Islet precursor cell (in vitro differentiated cells): ENCODE data around the gene CLSTN1.
"Not testable (repeated sequence)": the region's sequence is repeated elsewhere in the genome, so short reads cannot be mapped to it uniquely, and the experiment has no call there.

Experiments
- DNase-seq: peaks from one replicate; pipeline ENCODE4 v3.0.0-alpha.2; 2018

The CLSTN1 gene

GRCh38 chr1:9825093-9826074 lies 1.6 kb upstream of the CLSTN1 start:
- DNase-seq = peak; percentile 98

- no peak for DNase-seq
These were observed 931 bp upstream of the CLSTN1 start for GRCh38 chr1:9824702-9825089.

GRCh38 chr1:9823693-9823942 lies 147 bp downstream of the CLSTN1 start:
- DNase-seq = no peak

- DNase-seq = no peak
These were observed 670 bp downstream of the CLSTN1 start for GRCh38 chr1:9822897-9823692.

- DNase-seq = no peak
These were observed 1.3 kb downstream of the CLSTN1 start for GRCh38 chr1:9822490-9822889.

GRCh38 chr1:9821710-9822109 lies 2.1 kb downstream of the CLSTN1 start:
- no peak for DNase-seq

GRCh38 chr1:9820521-9820920 lies 3.2 kb downstream of the CLSTN1 start:
- DNase-seq = no peak

- DNase-seq = no peak
These were observed 6.0 kb downstream of the CLSTN1 start for GRCh38 chr1:9817734-9818133.

GRCh38 chr1:9816199-9816598 lies 7.6 kb downstream of the CLSTN1 start:
- DNase-seq = no peak

GRCh38 chr1:9815150-9815549 lies 8.6 kb downstream of the CLSTN1 start:
- DNase-seq = no peak

GRCh38 chr1:9814619-9815018 lies 9.1 kb downstream of the CLSTN1 start:
- no peak for DNase-seq

- no peak for DNase-seq
These were observed 12.4 kb downstream of the CLSTN1 start for GRCh38 chr1:9811239-9811966.

- DNase-seq = peak; percentile 67
These were observed 14.7 kb downstream of the CLSTN1 start for GRCh38 chr1:9809100-9809510.

- peak; percentile 29 for DNase-seq
These were observed 15.3 kb downstream of the CLSTN1 start for GRCh38 chr1:9808459-9808858.

- DNase-seq = no peak
These were observed 16.2 kb downstream of the CLSTN1 start for GRCh38 chr1:9807541-9807940.

- DNase-seq = not testable (repeated sequence)
These were observed 17.8 kb downstream of the CLSTN1 start for GRCh38 chr1:9805972-9806371.

- DNase-seq = no peak
These were observed 18.7 kb downstream of the CLSTN1 start for GRCh38 chr1:9805006-9805508.

GRCh38 chr1:9803003-9803918 lies 20.5 kb downstream of the CLSTN1 start:
- DNase-seq = not testable (repeated sequence)

- DNase-seq = no peak
These were observed 21.9 kb downstream of the CLSTN1 start for GRCh38 chr1:9801909-9802308.

- DNase-seq = peak; percentile 26
These were observed 25.3 kb downstream of the CLSTN1 start for GRCh38 chr1:9798236-9799130.

GRCh38 chr1:9797049-9797448 lies 26.7 kb downstream of the CLSTN1 start:
- DNase-seq = peak; percentile 10
